NB4 (cell line): ENCODE results near the gene USH2A.

Experiments
- DNase-seq: peaks from one replicate; pipeline ENCODE4 v3.0.0; 2010; ENCODE audit warnings: low read depth
- H3K4me3 ChIP-seq: one replicate; pipeline ENCODE4 v1.5.1; 2011; ENCODE audit warnings: mild to moderate bottlenecking, low read depth, low read length, moderate library complexity
- CTCF ChIP-seq: IDR thresholded peaks from one replicate; pipeline ENCODE4 v1.5.1; 2012; ENCODE audit warnings: low read depth, low read length
- MAX ChIP-seq: IDR thresholded peaks from 2 replicates; pipeline ENCODE4 v1.6.1; 2011; ENCODE audit warnings: low read depth, low read length
- MYC ChIP-seq: IDR thresholded peaks from 2 replicates; pipeline ENCODE4 v1.6.1; 2011; ENCODE audit warnings: low read depth, low read length
- POLR2A ChIP-seq: IDR thresholded peaks from 2 replicates; pipeline ENCODE4 v1.6.1; 2011; ENCODE audit warnings: mild to moderate bottlenecking; ENCODE audit not compliant: insufficient read length; ENCODE audit errors: extremely low read depth

USH2A gene

GRCh38 chr1:216323344-216323743 is 99.9 kb downstream of the USH2A start:
- TF ChIP-seq CTCF (no peak), MAX (no peak), POLR2A (no peak), MYC (no peak)
- H3K4me3 ChIP-seq: no peak overlapping the region
- DNase-seq: no peak

- DNase-seq: no peak
- H3K4me3 ChIP-seq: no peak overlapping the region
- TF ChIP-seq MAX (no peak), MYC (no peak), CTCF (no peak), POLR2A (no peak)
These were observed 108.7 kb downstream of the USH2A start for GRCh38 chr1:216314379-216315095.

DNA sequence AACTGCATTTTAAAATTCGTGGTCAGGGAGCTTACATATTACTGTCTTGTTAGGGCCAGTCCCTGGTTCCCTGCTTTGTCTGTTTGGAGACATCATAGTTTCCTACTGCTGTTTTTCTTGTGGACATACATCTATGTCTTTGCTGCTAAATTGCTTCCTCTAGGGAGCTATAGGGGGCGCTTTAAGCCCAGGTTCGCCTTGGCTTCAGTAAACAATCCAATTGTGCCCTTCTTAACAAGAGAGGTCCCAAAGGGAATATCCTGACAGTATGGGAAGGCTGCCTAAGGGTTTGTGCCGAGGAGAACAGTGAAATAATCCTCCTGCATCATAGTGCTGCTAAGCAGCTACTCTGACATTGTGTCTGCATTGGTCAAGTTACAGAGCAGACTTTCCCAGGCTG is 112.5 kb downstream of the USH2A start:
- DNase-seq: peak; percentile 49
- TF ChIP-seq CTCF (peak; percentile 46), MYC (no peak)
- no peak overlapping the region for H3K4me3 ChIP-seq

- TF ChIP-seq MYC (no peak), MAX (no peak), POLR2A (no peak), CTCF (no peak)
- no peak overlapping the region for H3K4me3 ChIP-seq
- DNase-seq: no peak
These were observed 116.4 kb downstream of the USH2A start for GRCh38 chr1:216306830-216307229.

DNA sequence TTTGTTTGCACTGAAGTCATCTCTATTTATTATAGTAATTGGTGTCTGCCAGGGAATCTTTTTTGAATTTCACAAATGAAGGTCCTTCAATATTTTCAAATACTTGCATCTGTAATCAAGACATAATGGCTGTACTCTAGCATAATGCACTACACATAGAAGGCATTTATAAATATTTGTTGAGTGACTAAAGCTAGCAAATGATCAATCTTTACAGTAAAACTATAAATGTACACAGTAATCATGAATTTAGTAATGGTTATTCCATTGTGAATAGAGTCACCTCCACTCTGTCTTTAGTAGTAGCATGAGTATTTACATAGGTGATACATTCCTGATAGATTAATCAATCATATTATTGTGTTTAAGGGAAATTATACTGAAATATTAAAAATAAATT is 119.6 kb downstream of the USH2A start:
- DNase-seq: no peak

More for the DNA sequence above, 119.6 kb downstream of the USH2A start:
- no peak overlapping the region for H3K4me3 ChIP-seq
- TF ChIP-seq MAX (no peak), MYC (no peak), POLR2A (no peak), CTCF (no peak)
